OCI-LY1 (cell line): ENCODE data around the gene CTNNA3.

Source experiments
- H2AFZ ChIP-seq: fragments of 200-600 bp; sonication (generic), shearing (Covaris generic); 2 replicates; pipeline ENCODE4 v1.6.0; 2014; ENCODE audit warnings: antibody characterized with exemption, mild to moderate bottlenecking, low read length
- H3F3A ChIP-seq: fragments of 200-600 bp; sonication (generic), shearing (Covaris generic); 2 replicates; pipeline ENCODE4 v1.6.0; 2014; ENCODE audit warnings: mild to moderate bottlenecking, antibody characterized with exemption, low read length, moderate library complexity; ENCODE audit not compliant: insufficient read depth
- H3K27ac ChIP-seq: fragments of 200-600 bp; sonication (generic); 2 replicates; pipeline ENCODE4 v1.5.1; 2014; ENCODE audit warnings: low read length, mixed run types, mild to moderate bottlenecking, low read depth; ENCODE audit not compliant: poor library complexity, severe bottlenecking
- H3K27me3 ChIP-seq: fragments of 200-600 bp; sonication (generic); 2 replicates; pipeline ENCODE4 v1.6.0; 2014; ENCODE audit warnings: antibody characterized with exemption, mild to moderate bottlenecking, low read length, moderate library complexity; ENCODE audit not compliant: insufficient read depth
- H3K36me3 ChIP-seq: fragments of 200-600 bp; sonication (generic); 2 replicates; pipeline ENCODE4 v1.6.1; 2014; ENCODE audit warnings: mild to moderate bottlenecking, antibody characterized with exemption, low read length, moderate library complexity, mixed read lengths; ENCODE audit not compliant: insufficient read depth
- H3K4me1 ChIP-seq: fragments of 200-600 bp; sonication (generic); 2 replicates; pipeline ENCODE4 v1.5.1; 2014; ENCODE audit warnings: mild to moderate bottlenecking, low read length, moderate library complexity; ENCODE audit not compliant: insufficient read depth, severe bottlenecking
- H3K4me2 ChIP-seq: fragments of 200-600 bp; sonication (generic), shearing (Covaris generic); 2 replicates; pipeline ENCODE4 v1.6.1; 2014; ENCODE audit warnings: low read length
- H3K4me3 ChIP-seq: fragments of 200-600 bp; sonication (generic); 2 replicates; pipeline ENCODE4 v1.5.1; 2014; ENCODE audit warnings: low read length, low read depth, mild to moderate bottlenecking, mixed read lengths; ENCODE audit not compliant: poor library complexity, severe bottlenecking
- H3K79me2 ChIP-seq: fragments of 200-600 bp; shearing (Covaris generic); 2 replicates; pipeline ENCODE4 v1.6.1; 2016; ENCODE audit warnings: mixed run types, low read length, mixed read lengths; ENCODE audit not compliant: insufficient read depth
- H3K9ac ChIP-seq: fragments of 200-600 bp; sonication (generic), shearing (Covaris generic); 2 replicates; pipeline ENCODE4 v1.6.1; 2014; ENCODE audit warnings: mild to moderate bottlenecking, low read length, mixed read lengths
- H3K9me2 ChIP-seq: fragments of 200-600 bp; sonication (generic), shearing (Covaris generic); 2 replicates; pipeline ENCODE4 v1.6.1; 2014; ENCODE audit warnings: low read depth, mild to moderate bottlenecking, low read length, mixed read lengths
- H3K9me3 ChIP-seq: fragments of 200-600 bp; shearing (Covaris generic); 2 replicates; pipeline ENCODE4 v1.6.1; 2014; ENCODE audit warnings: low read length, mixed read lengths
- H4K20me1 ChIP-seq: fragments of 200-600 bp; sonication (generic), shearing (Covaris generic); 2 replicates; pipeline ENCODE4 v1.6.0; 2016; ENCODE audit warnings: mild to moderate bottlenecking, low read length; ENCODE audit not compliant: insufficient read depth
- EZH2 ChIP-seq: fragments of 200-600 bp; sonication (generic), shearing (Covaris generic); IDR thresholded peaks from 2 replicates; pipeline ENCODE4 v1.8.0; 2017; ENCODE audit warnings: borderline replicate concordance, mixed run types, mild to moderate bottlenecking, antibody characterized with exemption, low read length, moderate library complexity, mixed read lengths
- TF ChIP-seq, protein P1 (sequence below): fragments of 200-600 bp; sonication (generic), shearing (Covaris generic); IDR thresholded peaks from 2 replicates; pipeline ENCODE4 v1.5.1; 2017; ENCODE audit warnings: mild to moderate bottlenecking, antibody characterized with exemption, low read length, moderate library complexity, mixed read lengths

CTNNA3 gene

DNA sequence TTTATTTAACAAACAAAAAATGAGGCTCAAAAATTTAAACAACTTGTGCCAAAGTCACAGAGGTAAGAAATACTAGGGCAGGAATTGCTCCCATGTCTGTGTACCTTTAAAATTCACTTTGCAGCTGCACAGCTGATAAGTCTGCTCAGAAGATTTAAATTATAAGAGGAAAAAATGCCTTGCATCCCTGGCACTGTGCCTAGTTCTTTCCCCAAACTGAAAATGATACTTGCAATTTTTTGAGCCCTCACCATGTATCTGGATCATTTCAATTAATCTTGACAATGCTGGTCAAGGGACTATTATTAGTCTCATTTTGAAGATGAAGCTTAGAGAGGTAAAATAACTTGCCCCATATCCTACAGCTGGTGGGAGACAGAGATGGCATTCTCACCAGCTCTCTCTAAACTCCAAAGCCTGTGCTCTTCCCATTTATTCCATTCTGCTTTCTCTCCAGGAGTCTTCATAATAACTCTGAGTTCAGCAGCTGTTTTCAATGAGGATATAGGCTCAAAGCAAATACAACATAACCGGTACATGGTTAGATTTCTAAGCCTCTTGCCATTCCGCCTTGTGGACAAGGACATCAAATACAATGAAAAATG is 1120.6 kb downstream of the CTNNA3 start:
- H3K36me3 ChIP-seq = no peaks in the 10 kb centered on the region
- no peak overlapping the region for H3K27ac ChIP-seq
- no peak overlapping the region for H2AFZ ChIP-seq
- no peak overlapping the region for H3K4me2 ChIP-seq
- no peaks in the 10 kb centered on the region for H3K4me1 ChIP-seq
- no peaks in the 10 kb centered on the region for H3K9me2 ChIP-seq
- no peaks in the 10 kb centered on the region for H3F3A ChIP-seq
- H4K20me1 ChIP-seq = no peaks in the 10 kb centered on the region
- H3K9me3 ChIP-seq = no peaks in the 10 kb centered on the region
- H3K79me2 ChIP-seq = no peaks in the 10 kb centered on the region
- H3K9ac ChIP-seq = no peak overlapping the region
- TF ChIP-seq, protein P1, sequence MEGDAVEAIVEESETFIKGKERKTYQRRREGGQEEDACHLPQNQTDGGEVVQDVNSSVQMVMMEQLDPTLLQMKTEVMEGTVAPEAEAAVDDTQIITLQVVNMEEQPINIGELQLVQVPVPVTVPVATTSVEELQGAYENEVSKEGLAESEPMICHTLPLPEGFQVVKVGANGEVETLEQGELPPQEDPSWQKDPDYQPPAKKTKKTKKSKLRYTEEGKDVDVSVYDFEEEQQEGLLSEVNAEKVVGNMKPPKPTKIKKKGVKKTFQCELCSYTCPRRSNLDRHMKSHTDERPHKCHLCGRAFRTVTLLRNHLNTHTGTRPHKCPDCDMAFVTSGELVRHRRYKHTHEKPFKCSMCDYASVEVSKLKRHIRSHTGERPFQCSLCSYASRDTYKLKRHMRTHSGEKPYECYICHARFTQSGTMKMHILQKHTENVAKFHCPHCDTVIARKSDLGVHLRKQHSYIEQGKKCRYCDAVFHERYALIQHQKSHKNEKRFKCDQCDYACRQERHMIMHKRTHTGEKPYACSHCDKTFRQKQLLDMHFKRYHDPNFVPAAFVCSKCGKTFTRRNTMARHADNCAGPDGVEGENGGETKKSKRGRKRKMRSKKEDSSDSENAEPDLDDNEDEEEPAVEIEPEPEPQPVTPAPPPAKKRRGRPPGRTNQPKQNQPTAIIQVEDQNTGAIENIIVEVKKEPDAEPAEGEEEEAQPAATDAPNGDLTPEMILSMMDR = no peak
- no peak for TF ChIP-seq EZH2
- no peak overlapping the region for H3K4me3 ChIP-seq
- H3K27me3 ChIP-seq = no peaks in the 10 kb centered on the region

DNA sequence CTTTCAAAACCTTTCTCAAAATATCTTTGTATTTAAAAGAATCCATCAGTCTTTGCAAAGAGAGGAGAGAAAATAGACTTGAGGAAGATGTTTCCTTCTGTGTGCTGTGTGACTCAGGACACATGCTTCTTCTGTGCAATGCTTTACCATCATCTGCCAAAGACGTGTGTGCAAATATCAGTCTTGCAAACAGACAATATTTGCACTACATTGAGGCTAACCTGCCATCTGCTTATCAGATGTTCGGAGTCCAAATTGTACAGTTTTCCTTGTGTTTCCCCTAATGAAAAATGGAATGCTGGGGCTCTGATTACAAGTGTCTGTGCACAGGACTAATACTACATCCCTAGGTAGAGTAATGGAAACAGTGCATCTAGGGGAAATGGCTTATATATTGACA is 1123.3 kb downstream of the CTNNA3 start:
- Histone ChIP-seq H3K9me2 (no peaks in the 10 kb centered on the region), H3K9me3 (no peaks in the 10 kb centered on the region), H3K36me3 (no peaks in the 10 kb centered on the region), H3K27ac (no peak overlapping the region), H3F3A (no peaks in the 10 kb centered on the region), H3K4me1 (no peaks in the 10 kb centered on the region), H4K20me1 (no peaks in the 10 kb centered on the region), H3K9ac (no peak overlapping the region), H2AFZ (no peak overlapping the region), H3K4me3 (no peak overlapping the region), H3K27me3 (no peaks in the 10 kb centered on the region), H3K79me2 (no peaks in the 10 kb centered on the region), H3K4me2 (no peak overlapping the region)
- no peak for TF ChIP-seq EZH2
- TF ChIP-seq, protein P1 = no peak

DNA sequence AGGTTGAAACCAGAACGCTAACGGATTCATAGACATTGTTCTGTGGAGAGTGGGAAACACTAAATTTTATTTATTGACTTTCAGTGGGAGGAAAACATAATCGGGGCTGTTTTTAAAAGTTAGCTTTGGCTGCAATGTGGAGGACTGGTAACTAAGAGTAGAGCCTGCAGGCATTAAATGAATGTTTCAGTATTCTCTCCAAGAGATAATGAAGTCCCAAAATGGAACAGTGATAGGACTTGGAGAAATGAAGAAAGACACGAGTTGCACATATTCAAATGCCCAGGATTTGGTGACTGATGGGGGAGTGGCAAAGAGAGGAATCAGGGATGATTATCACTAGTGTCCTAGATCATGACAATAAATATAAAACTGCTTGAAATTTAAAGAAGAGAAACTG is 1130.0 kb downstream of the CTNNA3 start:
- no peak overlapping the region for H2AFZ ChIP-seq
- no peak for TF ChIP-seq EZH2
- TF ChIP-seq, protein P1 = no peak
- H3K79me2 ChIP-seq = no peaks in the 10 kb centered on the region
- no peaks in the 10 kb centered on the region for H3F3A ChIP-seq
- H3K9ac ChIP-seq = no peak overlapping the region
- no peaks in the 10 kb centered on the region for H4K20me1 ChIP-seq
- H3K27ac ChIP-seq = no peak overlapping the region
- no peak overlapping the region for H3K4me3 ChIP-seq
- H3K4me1 ChIP-seq = no peaks in the 10 kb centered on the region
- no peaks in the 10 kb centered on the region for H3K9me2 ChIP-seq
- no peaks in the 10 kb centered on the region for H3K9me3 ChIP-seq
- H3K36me3 ChIP-seq = no peaks in the 10 kb centered on the region
- H3K27me3 ChIP-seq = no peaks in the 10 kb centered on the region
- H3K4me2 ChIP-seq = no peak overlapping the region
